Measurements from ENCODE around the gene HCN3. TPM values are rescaled to one million over a fixed set of nuclear protein-coding genes. Genes with fewer than 3 reads are reported as not detected.

Gene HCN3
- total RNA-seq, 1 donor from 2014 or later, result 1.6 TPM

Other genes with a start within 250 kb of the HCN3 start
- 0.41 TPM for gene DCST2, start 243.7 kb upstream of the HCN3 start, total RNA-seq
- not detected for gene DCST1, start 243.6 kb upstream of the HCN3 start, total RNA-seq
- gene ADAM15, start 226.1 kb upstream of the HCN3 start, total RNA-seq, result 62.6 TPM
- gene EFNA4, start 213.7 kb upstream of the HCN3 start, total RNA-seq, result 5.0 TPM
- 0.92 TPM for gene EFNA3, start 198.6 kb upstream of the HCN3 start, total RNA-seq
- 25.4 TPM for gene EFNA1, start 149.6 kb upstream of the HCN3 start, total RNA-seq
- gene SLC50A1, start 141.6 kb upstream of the HCN3 start, total RNA-seq, result 11.5 TPM
- gene DPM3, start 136.9 kb upstream of the HCN3 start, total RNA-seq, result 20.4 TPM
- gene KRTCAP2, start 104.2 kb upstream of the HCN3 start, total RNA-seq, result 29.6 TPM
- 0.72 TPM for gene TRIM46, start 103.6 kb upstream of the HCN3 start, total RNA-seq
- 61.0 TPM for gene THBS3, start 69.6 kb upstream of the HCN3 start, total RNA-seq
- gene MTX1, start 68.8 kb upstream of the HCN3 start, total RNA-seq, result 26.2 TPM
- 6.9 TPM for gene ENTREP3, start 22.0 kb upstream of the HCN3 start, total RNA-seq
- 22.1 TPM for gene SCAMP3, start 15.1 kb upstream of the HCN3 start, total RNA-seq
- 26.1 TPM for gene CLK2, start 4.0 kb upstream of the HCN3 start, total RNA-seq
- 0.31 TPM for gene PKLR, start 24.0 kb downstream of the HCN3 start, total RNA-seq
- gene FDPS, start 31.4 kb downstream of the HCN3 start, total RNA-seq, result 95.3 TPM
- gene RUSC1, start 43.4 kb downstream of the HCN3 start, total RNA-seq, result 23.0 TPM